ENCODE measurements around the gene C7orf33.

Gene C7orf33

GRCh38 chr7:148605350-148605749 is 14.8 kb downstream of the C7orf33 start:
- H2AFZ ChIP-seq (ENCODE audit: low read depth), result no peak overlapping the region
- H3K4me2 ChIP-seq, result no peak overlapping the region
- no peak overlapping the region for H3K9ac ChIP-seq
- H4K20me1 ChIP-seq (ENCODE audit: insufficient read depth), result no peaks in the 10 kb centered on the region
- H3K79me2 ChIP-seq (ENCODE audit: insufficient read depth, low read depth), result no peaks in the 10 kb centered on the region
- TF ChIP-seq CTCF (conservative IDR thresholded peaks at IDR 0.05; ENCODE audit: low read depth, low read length), result no peak
- no peaks in the 10 kb centered on the region for H3K36me3 ChIP-seq (ENCODE audit: insufficient read depth)
- no peak overlapping the region for H3K27ac ChIP-seq
- no peaks in the 10 kb centered on the region for H3K27me3 ChIP-seq (ENCODE audit: insufficient read depth, low read depth)
- H3K4me3 ChIP-seq (IDR thresholded peaks at IDR 0.05; ENCODE audit: insufficient read depth, low read depth, low read length), result no peak overlapping the region
- peaks cover 9% of the 10 kb centered on the region for H3K4me1 ChIP-seq (ENCODE audit: low read depth, poor library complexity, severe bottlenecking)

- no peak for TF ChIP-seq CTCF (conservative IDR thresholded peaks at IDR 0.05; ENCODE audit: low read depth, low read length)
- no peaks in the 10 kb centered on the region for H3K36me3 ChIP-seq (ENCODE audit: insufficient read depth)
- H3K27me3 ChIP-seq (ENCODE audit: insufficient read depth, low read depth), result no peaks in the 10 kb centered on the region
- H4K20me1 ChIP-seq (ENCODE audit: insufficient read depth), result no peaks in the 10 kb centered on the region
- H3K9ac ChIP-seq, result no peak overlapping the region
- H2AFZ ChIP-seq (ENCODE audit: low read depth), result no peak overlapping the region
- H3K4me2 ChIP-seq, result no peak overlapping the region
- no peaks in the 10 kb centered on the region for H3K79me2 ChIP-seq (ENCODE audit: insufficient read depth, low read depth)
- H3K4me3 ChIP-seq (IDR thresholded peaks at IDR 0.05; ENCODE audit: insufficient read depth, low read depth, low read length), result no peak overlapping the region
- H3K4me1 ChIP-seq (ENCODE audit: low read depth, poor library complexity, severe bottlenecking), result peaks cover 9% of the 10 kb centered on the region
- no peak overlapping the region for H3K27ac ChIP-seq
These were observed 16.6 kb downstream of the C7orf33 start for GRCh38 chr7:148607151-148607661.

- Histone ChIP-seq H3K27me3 (ENCODE audit: insufficient read depth, low read depth) (no peaks in the 10 kb centered on the region), H3K79me2 (ENCODE audit: insufficient read depth, low read depth) (no peaks in the 10 kb centered on the region), H3K4me2 (no peak overlapping the region), H3K4me3 (IDR thresholded peaks at IDR 0.05; ENCODE audit: insufficient read depth, low read depth, low read length) (no peak overlapping the region), H2AFZ (ENCODE audit: low read depth) (no peak overlapping the region), H3K27ac (no peak overlapping the region), H4K20me1 (ENCODE audit: insufficient read depth) (no peaks in the 10 kb centered on the region), H3K36me3 (ENCODE audit: insufficient read depth) (no peaks in the 10 kb centered on the region), H3K4me1 (ENCODE audit: low read depth, poor library complexity, severe bottlenecking) (peaks cover 9% of the 10 kb centered on the region), H3K9ac (no peak overlapping the region)
- TF ChIP-seq CTCF (conservative IDR thresholded peaks at IDR 0.05; ENCODE audit: low read depth, low read length), result no peak
These were observed 18.6 kb downstream of the C7orf33 start for GRCh38 chr7:148609045-148609725.

GRCh38 chr7:148611692-148612091 is 21.1 kb downstream of the C7orf33 start:
- Histone ChIP-seq H3K4me3 (IDR thresholded peaks at IDR 0.05; ENCODE audit: insufficient read depth, low read depth, low read length) (no peak overlapping the region), H3K27ac (no peak overlapping the region), H3K36me3 (ENCODE audit: insufficient read depth) (no peaks in the 10 kb centered on the region), H4K20me1 (ENCODE audit: insufficient read depth) (no peaks in the 10 kb centered on the region; the same call in 1 of the 2 replicates), H3K9ac (no peak overlapping the region), H3K4me1 (ENCODE audit: low read depth, poor library complexity, severe bottlenecking) (peaks cover 9% of the 10 kb centered on the region), H3K4me2 (no peak overlapping the region), H2AFZ (ENCODE audit: low read depth) (no peak overlapping the region), H3K27me3 (ENCODE audit: insufficient read depth, low read depth) (no peaks in the 10 kb centered on the region), H3K79me2 (ENCODE audit: insufficient read depth, low read depth) (no peaks in the 10 kb centered on the region)
- no peak for TF ChIP-seq CTCF (conservative IDR thresholded peaks at IDR 0.05; ENCODE audit: low read depth, low read length)

Measured in KMS-11 (cell line).